HG02623 (cell line): Measurements from ENCODE around the gene UNC93A.
"Not testable (repeated sequence)": the region's sequence is repeated elsewhere in the genome, so short reads cannot be mapped to it uniquely, and the experiment has no call there.

Experiments used
- ATAC-seq: cut with Tn5 transposase; IDR thresholded peaks from one replicate; pipeline ENCODE4 v1.9.1; 2021; ENCODE audit warnings: moderate library complexity; ENCODE audit not compliant: unreplicated experiment

The UNC93A gene

GRCh38 chr6:167290786-167291622, at the start of gene UNC93A:
UNC93A (plus strand) TSS chr6:167291315; CDS start chr6:167291490, 175 bp downstream.
- no peak for ATAC-seq

DNA sequence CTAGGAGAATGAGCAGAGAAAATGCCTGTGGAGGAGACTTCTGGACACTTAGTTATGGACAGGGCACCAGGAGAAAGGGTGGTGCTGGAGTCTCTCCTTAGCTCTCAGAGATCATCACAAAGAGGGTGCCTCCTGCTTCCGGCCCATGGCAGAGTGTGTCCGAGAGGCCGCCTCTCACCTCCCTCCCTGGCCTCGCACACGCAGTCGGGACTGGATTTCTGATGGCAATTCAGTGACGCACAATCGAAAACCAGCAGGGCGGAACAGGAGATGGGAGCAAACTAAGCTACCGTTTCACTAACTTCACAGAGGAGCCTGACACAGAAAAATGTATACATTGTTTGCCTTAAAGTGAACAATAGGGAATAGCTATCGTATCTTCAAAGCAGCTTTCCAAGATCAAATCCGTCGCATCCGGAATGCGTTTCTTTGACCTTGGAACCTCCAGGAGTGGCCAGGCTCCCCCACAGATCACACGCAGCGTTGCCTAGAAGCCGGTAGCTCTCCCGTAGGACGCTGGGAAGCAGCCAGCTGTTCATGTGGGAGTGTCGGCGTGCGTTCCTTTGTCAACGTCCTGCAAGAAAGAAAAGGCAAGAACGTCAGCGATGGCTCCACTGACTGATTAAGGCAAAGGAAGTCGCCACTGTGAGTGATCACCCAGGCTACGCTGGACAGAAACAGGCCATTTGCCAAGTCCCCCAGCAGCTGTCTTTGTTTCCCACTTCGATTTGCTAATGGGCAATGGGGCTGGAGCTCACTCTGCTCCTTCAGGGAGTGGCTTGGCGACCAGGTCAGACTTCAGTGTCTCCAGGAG, 49.6 kb upstream of the UNC93A start:
- not testable (repeated sequence) for ATAC-seq

GRCh38 chr6:167242135-167242506, 49.0 kb upstream of the UNC93A start:
- ATAC-seq: not testable (repeated sequence)

- ATAC-seq: not testable (repeated sequence)
Observed at GRCh38 chr6:167242511-167243051, 48.5 kb upstream of the UNC93A start.

GRCh38 chr6:167244064-167244960, 46.8 kb upstream of the UNC93A start:
- ATAC-seq: no peak

GRCh38 chr6:167244991-167245390, 46.1 kb upstream of the UNC93A start:
- ATAC-seq: no peak

- ATAC-seq: no peak
Observed at GRCh38 chr6:167245591-167245990, 45.5 kb upstream of the UNC93A start.

GRCh38 chr6:167247814-167248595, 43.1 kb upstream of the UNC93A start:
- ATAC-seq: no peak

DNA sequence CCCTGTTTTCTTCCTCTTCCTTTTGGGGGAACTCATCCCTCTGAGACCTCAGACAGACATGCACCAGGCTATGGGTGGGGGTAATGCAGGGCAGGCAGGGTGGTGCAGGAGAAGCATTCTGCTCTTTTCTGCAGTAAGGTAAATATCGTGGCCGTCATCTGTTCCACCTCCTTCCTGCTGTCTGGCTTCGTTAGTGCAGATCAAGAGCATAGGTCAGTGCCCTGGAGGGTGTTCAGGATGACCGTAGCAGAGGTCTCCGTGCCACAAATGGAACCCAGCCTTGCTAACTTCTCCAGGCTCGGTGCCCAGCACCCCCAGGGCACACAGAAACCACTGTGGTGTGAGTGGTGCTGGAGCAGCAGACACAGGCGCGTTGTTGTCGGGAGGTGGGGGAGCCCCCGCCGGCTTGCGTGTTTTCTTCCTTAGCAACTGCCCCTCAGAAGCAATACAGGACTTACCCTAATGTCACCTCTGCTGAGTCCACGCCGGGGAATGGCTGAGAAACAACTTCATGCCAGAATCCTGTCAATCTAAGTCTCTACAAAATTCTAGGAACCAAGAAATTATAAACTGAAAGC, 42.1 kb upstream of the UNC93A start:
- ATAC-seq: not testable (repeated sequence)

DNA sequence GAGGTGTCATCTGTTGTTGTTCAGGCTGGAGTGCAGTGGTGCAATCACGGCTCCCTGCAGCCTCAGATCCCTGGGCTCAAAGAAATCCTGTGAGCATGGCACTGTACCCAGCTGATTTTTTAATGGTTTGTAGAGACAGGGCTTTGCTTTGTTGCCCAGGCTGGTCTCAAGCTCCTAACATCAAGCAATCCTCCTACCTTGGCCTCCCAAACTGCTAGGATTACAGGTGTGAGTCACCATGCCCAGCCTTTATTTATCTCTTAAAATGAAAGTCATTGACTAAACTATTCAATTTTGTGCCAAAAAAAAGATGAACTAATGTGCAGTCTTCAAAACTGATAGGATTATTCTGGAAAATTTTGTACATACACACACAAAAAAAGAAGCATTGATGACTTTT, 38.8 kb upstream of the UNC93A start:
- no peak for ATAC-seq

GRCh38 chr6:167255918-167256553, 35.1 kb upstream of the UNC93A start:
- no peak for ATAC-seq

- ATAC-seq: no peak
Observed at GRCh38 chr6:167258646-167259045, 32.5 kb upstream of the UNC93A start.

GRCh38 chr6:167266057-167266829, 24.9 kb upstream of the UNC93A start:
- not testable (repeated sequence) for ATAC-seq

GRCh38 chr6:167266830-167267555, 24.1 kb upstream of the UNC93A start:
- ATAC-seq: no peak

- ATAC-seq: not testable (repeated sequence)
Observed at GRCh38 chr6:167267556-167267898, 23.6 kb upstream of the UNC93A start.

DNA sequence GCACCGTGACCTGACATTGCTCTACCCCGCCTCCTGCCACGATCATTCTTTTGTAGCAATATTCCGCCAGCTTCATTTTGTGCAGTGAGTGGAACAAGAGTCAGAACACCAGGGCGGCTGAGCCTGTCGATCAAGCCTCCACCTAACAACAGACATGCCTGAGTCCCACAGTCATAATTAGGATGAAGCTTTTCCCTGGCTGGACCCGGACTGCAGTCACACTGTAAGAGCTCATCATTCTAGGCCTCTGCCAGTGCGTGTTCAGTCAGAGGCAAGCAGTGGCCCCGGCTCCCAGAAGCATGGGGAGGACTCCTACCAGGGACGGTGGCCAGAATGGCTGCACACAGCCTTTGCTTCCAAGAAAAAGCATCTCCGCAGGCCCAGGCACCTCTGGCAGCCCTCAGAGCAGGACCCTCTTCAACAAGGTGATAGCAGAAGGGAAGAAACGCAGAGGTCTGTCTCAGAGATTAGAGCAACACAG, 23.2 kb upstream of the UNC93A start:
- ATAC-seq: no peak

- ATAC-seq: no peak
Observed at GRCh38 chr6:167268683-167269280, 22.3 kb upstream of the UNC93A start.
